EL (cell line): ENCODE results near the gene DLEC1.
"Not testable (repeated sequence)": the region's sequence is repeated elsewhere in the genome, so short reads cannot be mapped to it uniquely, and the experiment has no call there.

ENCODE experiments used
- DNase-seq: peaks from one replicate; pipeline ENCODE4 v3.0.0-alpha.2; 2016

The DLEC1 gene

GRCh38 chr3:38139191-38139590 is 100.2 kb downstream of the DLEC1 start:
- no peak for DNase-seq

GRCh38 chr3:38139652-38140051 is 100.6 kb downstream of the DLEC1 start:
- DNase-seq = no peak

DNA sequence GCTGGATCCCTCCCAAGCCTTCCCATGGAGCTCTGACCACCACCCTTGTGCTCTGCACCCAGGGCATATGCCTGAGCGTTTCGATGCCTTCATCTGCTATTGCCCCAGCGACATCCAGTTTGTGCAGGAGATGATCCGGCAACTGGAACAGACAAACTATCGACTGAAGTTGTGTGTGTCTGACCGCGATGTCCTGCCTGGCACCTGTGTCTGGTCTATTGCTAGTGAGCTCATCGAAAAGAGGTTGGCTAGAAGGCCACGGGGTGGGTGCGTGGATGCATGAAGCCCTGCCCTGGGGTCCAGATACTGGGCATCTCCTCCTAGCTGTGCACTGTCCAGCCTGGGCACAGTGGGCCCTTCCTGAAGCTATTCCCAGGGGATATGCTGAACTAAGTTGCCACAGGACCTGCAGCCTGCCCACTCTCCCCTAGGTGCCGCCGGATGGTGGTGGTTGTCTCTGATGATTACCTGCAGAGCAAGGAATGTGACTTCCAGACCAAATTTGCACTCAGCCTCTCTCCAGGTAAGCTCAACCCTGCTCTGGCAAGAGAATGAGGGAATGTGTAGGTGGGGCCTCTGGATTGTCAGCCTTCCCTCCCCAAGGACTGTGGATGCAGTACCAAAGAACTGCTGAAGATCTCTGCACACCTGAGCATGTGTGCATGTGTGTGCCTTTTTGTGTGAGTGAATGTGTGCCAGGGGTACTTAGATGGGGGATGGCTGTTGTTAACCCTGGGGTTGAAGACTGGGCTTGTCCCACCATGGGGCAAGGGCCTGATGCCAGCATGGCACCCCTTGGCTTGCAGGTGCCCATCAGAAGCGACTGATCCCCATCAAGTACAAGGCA is 101.5 kb downstream of the DLEC1 start:
- DNase-seq = no peak

GRCh38 chr3:38141173-38141951 is 102.4 kb downstream of the DLEC1 start:
- DNase-seq = no peak

DNA sequence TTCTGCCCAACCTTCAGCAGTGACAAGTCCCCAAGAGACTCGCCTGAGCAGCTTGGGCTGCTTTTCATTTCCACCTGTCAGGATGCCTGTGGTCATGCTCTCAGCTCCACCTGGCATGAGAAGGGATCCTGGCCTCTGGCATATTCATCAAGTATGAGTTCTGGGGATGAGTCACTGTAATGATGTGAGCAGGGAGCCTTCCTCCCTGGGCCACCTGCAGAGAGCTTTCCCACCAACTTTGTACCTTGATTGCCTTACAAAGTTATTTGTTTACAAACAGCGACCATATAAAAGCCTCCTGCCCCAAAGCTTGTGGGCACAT is 102.9 kb downstream of the DLEC1 start:
- DNase-seq = no peak

GRCh38 chr3:38142959-38143358 is 104.0 kb downstream of the DLEC1 start:
- DNase-seq = no peak

- no peak for DNase-seq
Observed at GRCh38 chr3:38143511-38143910, 104.5 kb downstream of the DLEC1 start.

GRCh38 chr3:38146504-38146903 is 107.5 kb downstream of the DLEC1 start:
- no peak for DNase-seq

- no peak for DNase-seq
Observed at GRCh38 chr3:38147421-38147820, 108.4 kb downstream of the DLEC1 start.

DNA sequence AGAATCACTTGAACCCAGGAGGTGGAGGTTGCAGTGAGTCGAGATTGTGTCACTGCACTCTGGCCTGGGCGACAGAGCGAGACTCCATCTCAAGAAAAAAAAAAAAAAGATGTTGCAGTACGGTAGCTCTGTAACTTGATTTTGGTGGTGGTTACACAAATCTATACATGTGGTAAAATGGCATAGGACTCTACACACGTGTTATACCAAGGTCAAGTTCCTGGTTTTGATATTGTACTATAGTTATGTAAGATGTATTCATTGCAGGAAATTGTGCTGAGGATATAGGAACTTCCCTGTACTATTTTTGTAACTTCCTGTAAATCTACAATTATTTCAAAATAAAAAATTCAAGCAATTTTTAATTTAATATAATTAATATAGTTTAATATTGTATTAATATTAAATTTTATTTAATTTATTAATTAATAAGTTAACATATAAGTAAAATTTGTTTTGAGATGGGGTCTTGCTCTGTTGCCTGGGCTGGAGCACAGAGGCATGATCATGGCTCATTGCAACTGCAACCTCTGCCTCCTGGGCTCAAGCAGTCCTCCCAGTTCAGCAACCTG is 109.4 kb downstream of the DLEC1 start:
- DNase-seq = no peak

DNA sequence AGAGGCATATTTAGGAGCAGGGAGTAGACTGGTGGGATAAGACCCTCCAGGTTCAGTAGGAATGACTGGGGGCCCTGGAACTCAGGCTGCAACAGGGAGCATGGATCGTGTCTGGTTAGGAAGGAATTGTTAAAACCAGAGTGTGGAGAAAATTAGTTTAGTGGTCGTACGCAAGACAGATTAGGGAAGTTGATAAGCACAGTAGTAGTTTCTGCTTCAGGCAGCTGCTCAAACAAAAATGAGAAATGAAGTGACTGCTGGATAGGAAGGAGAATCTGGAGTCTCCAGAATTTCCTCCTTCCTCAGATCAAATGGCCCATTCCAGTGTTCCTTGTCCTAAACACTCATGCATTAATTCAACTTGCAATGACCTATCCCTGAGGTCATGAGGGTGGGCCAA is 110.7 kb downstream of the DLEC1 start:
- no peak for DNase-seq

GRCh38 chr3:38150780-38151528 is 111.9 kb downstream of the DLEC1 start:
- no peak for DNase-seq

- DNase-seq = no peak
Observed at GRCh38 chr3:38151667-38152265, 112.8 kb downstream of the DLEC1 start.

DNA sequence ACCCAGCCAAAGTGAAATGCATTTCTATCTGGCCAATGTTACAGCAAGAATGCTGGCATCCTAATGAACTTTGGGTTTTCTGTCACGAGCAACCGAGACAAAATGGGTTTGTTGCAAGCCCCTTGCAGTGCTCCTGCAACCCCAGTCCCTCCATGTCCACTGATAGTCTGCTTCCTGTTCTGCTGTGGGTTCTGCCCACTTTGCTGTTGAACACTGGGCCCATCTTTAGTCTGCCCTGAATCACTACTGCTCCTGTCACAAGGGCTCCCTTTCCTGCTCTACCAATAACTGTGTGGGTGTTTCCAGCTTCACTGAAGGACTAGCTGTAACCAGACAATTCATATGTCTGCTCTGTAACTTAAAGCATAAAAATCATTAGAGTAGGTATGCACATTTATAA is 113.6 kb downstream of the DLEC1 start:
- no peak for DNase-seq

- no peak for DNase-seq
Observed at GRCh38 chr3:38153221-38153620, 114.2 kb downstream of the DLEC1 start.

DNA sequence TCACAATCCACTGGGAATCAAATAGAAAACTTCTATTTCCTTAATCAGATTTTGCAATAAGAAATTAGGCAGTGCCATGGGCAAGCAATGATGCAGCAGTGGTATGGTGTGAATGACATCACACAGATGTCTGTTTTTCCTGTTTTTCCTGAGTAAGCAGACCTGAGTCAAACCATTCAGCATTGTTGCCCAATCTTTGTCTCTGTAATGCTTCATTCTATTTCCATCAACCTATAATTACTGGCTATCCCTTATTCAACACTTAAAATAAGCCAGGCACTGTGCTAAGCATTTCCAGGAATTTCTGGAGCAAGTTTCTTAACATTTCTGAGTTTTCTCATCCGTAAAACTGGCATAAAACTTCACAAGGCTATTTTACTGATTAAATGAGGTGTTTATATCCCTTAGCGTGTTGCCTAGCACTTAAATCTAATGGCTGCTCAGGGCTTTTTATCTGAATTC is 115.1 kb downstream of the DLEC1 start:
- peak; percentile 58 for DNase-seq

- no peak for DNase-seq
Observed at GRCh38 chr3:38154625-38155255, 115.7 kb downstream of the DLEC1 start.

DNA sequence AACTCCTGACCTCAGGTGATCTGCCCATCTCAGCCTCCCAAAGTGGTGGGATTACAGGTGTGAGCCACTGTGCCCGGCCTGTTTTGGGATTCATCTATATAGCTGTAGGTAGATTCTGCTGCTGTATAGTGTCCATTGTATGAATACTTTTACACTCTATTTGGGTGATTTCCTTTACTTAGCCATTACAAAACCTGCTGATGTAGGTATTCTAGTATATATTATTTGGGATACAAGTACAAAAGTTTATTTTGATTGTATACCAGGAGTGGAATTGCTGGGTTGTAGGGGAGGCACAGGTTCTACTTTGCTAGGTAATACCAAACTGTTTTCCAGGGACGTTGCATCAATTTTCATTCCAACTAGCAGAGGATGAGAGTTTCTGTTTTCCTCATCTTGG is 116.8 kb downstream of the DLEC1 start:
- no peak for DNase-seq

DNA sequence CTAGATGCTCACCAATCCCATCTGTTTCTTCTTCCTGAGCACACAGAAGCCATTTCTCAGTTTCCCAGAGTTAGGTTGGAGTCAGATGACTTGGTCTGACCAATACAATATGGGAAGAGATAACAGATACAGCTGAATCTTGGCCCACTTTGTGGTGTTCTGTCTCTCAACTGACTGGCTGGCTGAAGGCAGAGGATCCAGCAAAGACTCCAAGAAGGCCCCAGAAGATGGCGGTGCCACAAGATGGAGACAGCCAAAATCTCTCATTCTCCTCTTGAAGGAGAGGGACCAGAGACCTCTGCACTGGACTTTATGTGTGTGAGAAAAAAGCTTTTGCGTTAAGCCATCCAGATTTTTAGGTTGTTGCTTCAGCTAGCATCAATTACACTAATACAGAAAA is 118.1 kb downstream of the DLEC1 start:
- no peak for DNase-seq

- no peak for DNase-seq
Observed at GRCh38 chr3:38157595-38157994, 118.6 kb downstream of the DLEC1 start.

DNA sequence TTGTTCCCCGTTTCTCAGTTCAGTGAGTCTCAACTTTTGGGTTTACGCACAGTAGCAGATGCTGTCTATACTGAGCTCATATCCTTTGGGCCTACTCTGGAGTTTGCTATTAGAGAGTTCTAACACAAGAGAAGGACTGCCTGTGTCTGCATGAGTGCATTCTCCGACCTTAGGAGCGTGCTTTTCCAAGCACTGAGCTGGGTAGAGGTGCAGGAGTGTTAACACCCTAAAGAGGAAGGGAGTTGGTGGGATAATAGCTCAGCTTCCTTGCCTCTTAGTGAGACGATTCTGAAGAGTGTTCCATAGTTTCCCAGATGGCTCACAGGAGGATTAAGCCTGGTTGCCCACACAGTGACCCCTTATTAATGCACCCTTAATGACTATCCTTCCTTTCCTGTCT is 119.5 kb downstream of the DLEC1 start:
- DNase-seq = no peak

DNA sequence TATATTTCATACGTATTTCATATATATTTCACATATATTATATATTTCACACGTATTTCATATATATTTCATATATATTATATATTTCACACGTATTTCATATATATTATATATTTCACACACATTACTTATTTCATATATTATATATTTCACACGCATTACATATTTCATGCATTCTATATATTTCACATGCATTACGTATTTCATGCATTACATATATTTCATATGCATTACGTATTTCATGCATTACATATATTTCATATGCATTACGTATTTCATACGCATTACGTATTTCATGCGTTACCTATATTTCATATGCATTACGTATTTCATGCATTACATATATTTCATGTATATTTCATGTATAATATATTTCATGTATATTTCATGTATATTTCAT is 121.7 kb downstream of the DLEC1 start:
- DNase-seq = not testable (repeated sequence)
